WTC11 (cell line): ENCODE results near the gene CTDNEP1. TPM values are rescaled to one million over a fixed set of nuclear protein-coding genes. Genes with fewer than 3 reads are reported as not detected.

ENCODE experiments used
- CBFB ChIP-seq: sonication (generic); formaldehyde crosslinking; IDR thresholded peaks from 2 replicates; pipeline ENCODE4 v1.8.1; 2022; ENCODE audit warnings: mild to moderate bottlenecking, low read depth, missing genetic modification reagents
- EMX1 ChIP-seq: fragments of 250-450 bp; sonication (Bioruptor Pico); IDR thresholded peaks from 2 replicates; pipeline ENCODE4 v1.8.0; 2021; ENCODE audit warnings: mild to moderate bottlenecking
- FOXK1 ChIP-seq: sonication (generic); formaldehyde crosslinking; IDR thresholded peaks from 2 replicates; pipeline ENCODE4 v1.8.0; 2022; ENCODE audit warnings: mild to moderate bottlenecking, moderate library complexity, missing genetic modification reagents
- GRHL2 ChIP-seq: fragments of 250-450 bp; sonication (Bioruptor Pico); IDR thresholded peaks from 2 replicates; pipeline ENCODE4 v1.8.0; 2022; ENCODE audit warnings: mild to moderate bottlenecking, moderate library complexity; ENCODE audit not compliant: insufficient replicate concordance, severe bottlenecking
- IRF2 ChIP-seq: sonication (generic); formaldehyde crosslinking; IDR thresholded peaks from 2 replicates; pipeline ENCODE4 v1.8.0; 2022; ENCODE audit warnings: low read depth, missing genetic modification reagents, borderline replicate concordance
- JUN ChIP-seq: sonication (generic); formaldehyde crosslinking; IDR thresholded peaks from 2 replicates; pipeline ENCODE4 v1.8.0; 2023; ENCODE audit warnings: mild to moderate bottlenecking, missing genetic modification reagents
- NFATC4 ChIP-seq: fragments of 250-450 bp; sonication (Bioruptor Pico); IDR thresholded peaks from 2 replicates; pipeline ENCODE4 v1.9.0; 2021; ENCODE audit warnings: mild to moderate bottlenecking
- SMAD4 ChIP-seq: sonication (generic); formaldehyde crosslinking; IDR thresholded peaks from 2 replicates; pipeline ENCODE4 v1.8.0; 2022; ENCODE audit warnings: mild to moderate bottlenecking, missing genetic modification reagents
- TEAD1 ChIP-seq: sonication (generic); formaldehyde crosslinking; IDR thresholded peaks from 2 replicates; pipeline ENCODE4 v1.8.0; 2022; ENCODE audit warnings: mild to moderate bottlenecking, missing genetic modification reagents
- ZNF138 ChIP-seq: sonication (generic); formaldehyde crosslinking; conservative IDR thresholded peaks from 2 replicates; pipeline ENCODE4 v1.8.1; 2022; ENCODE audit warnings: mild to moderate bottlenecking, moderate library complexity, missing genetic modification reagents
- ZNF232 ChIP-seq: sonication (generic); formaldehyde crosslinking; IDR thresholded peaks from 2 replicates; pipeline ENCODE4 v1.8.0; 2022; ENCODE audit warnings: mild to moderate bottlenecking, missing genetic modification reagents
- ZNF396 ChIP-seq: fragments of 250-450 bp; sonication (Bioruptor Pico); IDR thresholded peaks from 2 replicates; pipeline ENCODE4 v1.8.0; 2021; ENCODE audit warnings: mild to moderate bottlenecking, moderate library complexity, borderline replicate concordance
- total RNA-seq: library from RNA; stranded (reverse); gene quantifications from 3 replicates; pipeline ENCODE4 v1.2.3, GENCODE V29; 2021
- TF ChIP-seq, protein P1 (sequence below): sonication (generic); formaldehyde crosslinking; IDR thresholded peaks from 2 replicates; pipeline ENCODE4 v1.8.1; 2022; ENCODE audit warnings: low read depth, missing genetic modification reagents, borderline replicate concordance
- TF ChIP-seq, protein P2 (sequence below): sonication (generic); formaldehyde crosslinking; IDR thresholded peaks from 2 replicates; pipeline ENCODE4 v1.8.1; 2022; ENCODE audit warnings: low read depth, mild to moderate bottlenecking, moderate library complexity, missing genetic modification reagents, borderline replicate concordance
- TF ChIP-seq, protein P3 (sequence below): sonication (generic); formaldehyde crosslinking; IDR thresholded peaks from 2 replicates; pipeline ENCODE4 v1.8.0; 2023; ENCODE audit warnings: missing genetic modification reagents
- TF ChIP-seq, protein P4 (sequence below): sonication (generic); formaldehyde crosslinking; conservative IDR thresholded peaks from 2 replicates; pipeline ENCODE4 v1.8.1; 2023; ENCODE audit warnings: mild to moderate bottlenecking, low read depth, missing genetic modification reagents, moderate library complexity
- TF ChIP-seq, protein P5 (sequence below): sonication (generic); formaldehyde crosslinking; conservative IDR thresholded peaks from 2 replicates; pipeline ENCODE4 v1.8.1; 2022; ENCODE audit warnings: mild to moderate bottlenecking, missing genetic modification reagents
- TF ChIP-seq, protein P6 (sequence below): fragments of 250-450 bp; sonication (Bioruptor Pico); IDR thresholded peaks from 2 replicates; pipeline ENCODE4 v1.9.0; 2021; ENCODE audit warnings: mild to moderate bottlenecking
- TF ChIP-seq, protein P7 (sequence below): sonication (generic); formaldehyde crosslinking; IDR thresholded peaks from 2 replicates; pipeline ENCODE4 v1.8.1; 2022; ENCODE audit warnings: mild to moderate bottlenecking, moderate library complexity, missing genetic modification reagents
- TF ChIP-seq, protein P8 (sequence below): fragments of 200-600 bp; IDR thresholded peaks from 2 replicates; pipeline ENCODE4 v1.8.0; 2022; ENCODE audit warnings: antibody characterized with exemption
- TF ChIP-seq, protein P9 (sequence below): sonication (generic); formaldehyde crosslinking; IDR thresholded peaks from 2 replicates; pipeline ENCODE4 v1.8.0; 2023; ENCODE audit warnings: missing genetic modification reagents, mild to moderate bottlenecking, borderline replicate concordance

Gene CTDNEP1
- total RNA-seq, 1 experiment from 2014 or later = 127 TPM

DNA sequence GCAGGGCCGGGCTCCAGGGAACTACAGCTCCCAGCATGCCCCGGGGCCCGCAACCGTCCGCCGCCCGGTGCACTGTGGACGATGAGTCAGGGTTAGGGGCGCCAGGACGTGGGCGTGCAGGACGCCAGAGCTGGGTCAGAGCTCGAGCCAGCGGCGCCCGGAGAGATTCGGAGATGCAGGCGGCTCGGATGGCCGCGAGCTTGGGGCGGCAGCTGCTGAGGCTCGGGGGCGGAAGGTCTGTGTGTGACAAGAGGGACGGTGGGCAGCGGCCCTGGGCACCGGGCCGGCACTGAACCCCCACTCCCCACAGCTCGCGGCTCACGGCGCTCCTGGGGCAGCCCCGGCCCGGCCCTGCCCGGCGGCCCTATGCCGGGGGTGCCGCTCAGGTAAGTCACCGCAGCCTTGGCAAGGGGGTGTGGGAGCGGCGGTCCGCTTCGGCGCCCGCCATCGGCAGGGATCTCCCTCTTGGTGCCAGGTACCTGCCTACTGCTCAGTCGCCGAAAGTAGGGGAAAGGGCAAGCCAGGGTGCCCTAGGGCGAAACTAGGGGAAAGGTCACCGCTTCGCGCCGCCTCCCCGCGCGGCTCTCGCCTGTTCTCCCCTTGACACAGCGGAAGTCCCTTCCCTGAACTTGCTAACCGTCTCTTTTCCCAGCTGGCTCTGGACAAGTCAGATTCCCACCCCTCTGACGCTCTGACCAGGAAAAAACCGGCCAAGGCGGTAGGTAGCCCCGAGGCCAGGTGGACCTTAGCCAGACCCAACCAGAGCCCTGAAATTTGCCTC, 31.5 kb downstream of the CTDNEP1 start, which contains the start of the genes ACADVL and DLG4 (continued):
- TF ChIP-seq SMAD4 (no peak), NFATC4 (CRISPR knock-in tag) (peak; percentile 79), FOXK1 (CRISPR knock-in tag) (peak; percentile 70), EMX1 (0 out of 2 replicates have a peak, but pooled peaks have one; percentile 52), IRF2 (CRISPR knock-in tag) (no peak), GRHL2 (CRISPR knock-in tag) (no peak), CBFB (CRISPR knock-in tag) (no peak), ZNF396 (CRISPR knock-in tag) (no peak), ZNF138 (CRISPR knock-in tag) (no peak), ZNF232 (no peak), JUN (CRISPR knock-in tag) (no peak; the same call in 1 of the 2 replicates), TEAD1 (CRISPR knock-in tag) (no peak; the same call in 1 of the 2 replicates)
- TF ChIP-seq, protein P1, sequence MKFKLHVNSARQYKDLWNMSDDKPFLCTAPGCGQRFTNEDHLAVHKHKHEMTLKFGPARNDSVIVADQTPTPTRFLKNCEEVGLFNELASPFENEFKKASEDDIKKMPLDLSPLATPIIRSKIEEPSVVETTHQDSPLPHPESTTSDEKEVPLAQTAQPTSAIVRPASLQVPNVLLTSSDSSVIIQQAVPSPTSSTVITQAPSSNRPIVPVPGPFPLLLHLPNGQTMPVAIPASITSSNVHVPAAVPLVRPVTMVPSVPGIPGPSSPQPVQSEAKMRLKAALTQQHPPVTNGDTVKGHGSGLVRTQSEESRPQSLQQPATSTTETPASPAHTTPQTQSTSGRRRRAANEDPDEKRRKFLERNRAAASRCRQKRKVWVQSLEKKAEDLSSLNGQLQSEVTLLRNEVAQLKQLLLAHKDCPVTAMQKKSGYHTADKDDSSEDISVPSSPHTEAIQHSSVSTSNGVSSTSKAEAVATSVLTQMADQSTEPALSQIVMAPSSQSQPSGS = no peak
- TF ChIP-seq, protein P2, sequence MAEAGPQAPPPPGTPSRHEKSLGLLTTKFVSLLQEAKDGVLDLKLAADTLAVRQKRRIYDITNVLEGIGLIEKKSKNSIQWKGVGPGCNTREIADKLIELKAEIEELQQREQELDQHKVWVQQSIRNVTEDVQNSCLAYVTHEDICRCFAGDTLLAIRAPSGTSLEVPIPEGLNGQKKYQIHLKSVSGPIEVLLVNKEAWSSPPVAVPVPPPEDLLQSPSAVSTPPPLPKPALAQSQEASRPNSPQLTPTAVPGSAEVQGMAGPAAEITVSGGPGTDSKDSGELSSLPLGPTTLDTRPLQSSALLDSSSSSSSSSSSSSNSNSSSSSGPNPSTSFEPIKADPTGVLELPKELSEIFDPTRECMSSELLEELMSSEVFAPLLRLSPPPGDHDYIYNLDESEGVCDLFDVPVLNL (CRISPR knock-in tag) = no peak
- TF ChIP-seq, protein P3, sequence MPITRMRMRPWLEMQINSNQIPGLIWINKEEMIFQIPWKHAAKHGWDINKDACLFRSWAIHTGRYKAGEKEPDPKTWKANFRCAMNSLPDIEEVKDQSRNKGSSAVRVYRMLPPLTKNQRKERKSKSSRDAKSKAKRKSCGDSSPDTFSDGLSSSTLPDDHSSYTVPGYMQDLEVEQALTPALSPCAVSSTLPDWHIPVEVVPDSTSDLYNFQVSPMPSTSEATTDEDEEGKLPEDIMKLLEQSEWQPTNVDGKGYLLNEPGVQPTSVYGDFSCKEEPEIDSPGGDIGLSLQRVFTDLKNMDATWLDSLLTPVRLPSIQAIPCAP (CRISPR knock-in tag) = peak; percentile 74; the same call in 1 of the 2 replicates
- TF ChIP-seq, protein P4, sequence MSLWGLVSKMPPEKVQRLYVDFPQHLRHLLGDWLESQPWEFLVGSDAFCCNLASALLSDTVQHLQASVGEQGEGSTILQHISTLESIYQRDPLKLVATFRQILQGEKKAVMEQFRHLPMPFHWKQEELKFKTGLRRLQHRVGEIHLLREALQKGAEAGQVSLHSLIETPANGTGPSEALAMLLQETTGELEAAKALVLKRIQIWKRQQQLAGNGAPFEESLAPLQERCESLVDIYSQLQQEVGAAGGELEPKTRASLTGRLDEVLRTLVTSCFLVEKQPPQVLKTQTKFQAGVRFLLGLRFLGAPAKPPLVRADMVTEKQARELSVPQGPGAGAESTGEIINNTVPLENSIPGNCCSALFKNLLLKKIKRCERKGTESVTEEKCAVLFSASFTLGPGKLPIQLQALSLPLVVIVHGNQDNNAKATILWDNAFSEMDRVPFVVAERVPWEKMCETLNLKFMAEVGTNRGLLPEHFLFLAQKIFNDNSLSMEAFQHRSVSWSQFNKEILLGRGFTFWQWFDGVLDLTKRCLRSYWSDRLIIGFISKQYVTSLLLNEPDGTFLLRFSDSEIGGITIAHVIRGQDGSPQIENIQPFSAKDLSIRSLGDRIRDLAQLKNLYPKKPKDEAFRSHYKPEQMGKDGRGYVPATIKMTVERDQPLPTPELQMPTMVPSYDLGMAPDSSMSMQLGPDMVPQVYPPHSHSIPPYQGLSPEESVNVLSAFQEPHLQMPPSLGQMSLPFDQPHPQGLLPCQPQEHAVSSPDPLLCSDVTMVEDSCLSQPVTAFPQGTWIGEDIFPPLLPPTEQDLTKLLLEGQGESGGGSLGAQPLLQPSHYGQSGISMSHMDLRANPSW (CRISPR knock-in tag) = no peak
- TF ChIP-seq, protein P5, sequence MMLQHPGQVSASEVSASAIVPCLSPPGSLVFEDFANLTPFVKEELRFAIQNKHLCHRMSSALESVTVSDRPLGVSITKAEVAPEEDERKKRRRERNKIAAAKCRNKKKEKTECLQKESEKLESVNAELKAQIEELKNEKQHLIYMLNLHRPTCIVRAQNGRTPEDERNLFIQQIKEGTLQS (CRISPR knock-in tag) = no peak
- TF ChIP-seq, protein P6, sequence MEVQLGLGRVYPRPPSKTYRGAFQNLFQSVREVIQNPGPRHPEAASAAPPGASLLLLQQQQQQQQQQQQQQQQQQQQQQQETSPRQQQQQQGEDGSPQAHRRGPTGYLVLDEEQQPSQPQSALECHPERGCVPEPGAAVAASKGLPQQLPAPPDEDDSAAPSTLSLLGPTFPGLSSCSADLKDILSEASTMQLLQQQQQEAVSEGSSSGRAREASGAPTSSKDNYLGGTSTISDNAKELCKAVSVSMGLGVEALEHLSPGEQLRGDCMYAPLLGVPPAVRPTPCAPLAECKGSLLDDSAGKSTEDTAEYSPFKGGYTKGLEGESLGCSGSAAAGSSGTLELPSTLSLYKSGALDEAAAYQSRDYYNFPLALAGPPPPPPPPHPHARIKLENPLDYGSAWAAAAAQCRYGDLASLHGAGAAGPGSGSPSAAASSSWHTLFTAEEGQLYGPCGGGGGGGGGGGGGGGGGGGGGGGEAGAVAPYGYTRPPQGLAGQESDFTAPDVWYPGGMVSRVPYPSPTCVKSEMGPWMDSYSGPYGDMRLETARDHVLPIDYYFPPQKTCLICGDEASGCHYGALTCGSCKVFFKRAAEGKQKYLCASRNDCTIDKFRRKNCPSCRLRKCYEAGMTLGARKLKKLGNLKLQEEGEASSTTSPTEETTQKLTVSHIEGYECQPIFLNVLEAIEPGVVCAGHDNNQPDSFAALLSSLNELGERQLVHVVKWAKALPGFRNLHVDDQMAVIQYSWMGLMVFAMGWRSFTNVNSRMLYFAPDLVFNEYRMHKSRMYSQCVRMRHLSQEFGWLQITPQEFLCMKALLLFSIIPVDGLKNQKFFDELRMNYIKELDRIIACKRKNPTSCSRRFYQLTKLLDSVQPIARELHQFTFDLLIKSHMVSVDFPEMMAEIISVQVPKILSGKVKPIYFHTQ (CRISPR knock-in tag) = no peak
- TF ChIP-seq, protein P7, sequence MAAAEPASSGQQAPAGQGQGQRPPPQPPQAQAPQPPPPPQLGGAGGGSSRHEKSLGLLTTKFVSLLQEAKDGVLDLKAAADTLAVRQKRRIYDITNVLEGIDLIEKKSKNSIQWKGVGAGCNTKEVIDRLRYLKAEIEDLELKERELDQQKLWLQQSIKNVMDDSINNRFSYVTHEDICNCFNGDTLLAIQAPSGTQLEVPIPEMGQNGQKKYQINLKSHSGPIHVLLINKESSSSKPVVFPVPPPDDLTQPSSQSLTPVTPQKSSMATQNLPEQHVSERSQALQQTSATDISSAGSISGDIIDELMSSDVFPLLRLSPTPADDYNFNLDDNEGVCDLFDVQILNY (CRISPR knock-in tag) = no peak
- TF ChIP-seq, protein P8, sequence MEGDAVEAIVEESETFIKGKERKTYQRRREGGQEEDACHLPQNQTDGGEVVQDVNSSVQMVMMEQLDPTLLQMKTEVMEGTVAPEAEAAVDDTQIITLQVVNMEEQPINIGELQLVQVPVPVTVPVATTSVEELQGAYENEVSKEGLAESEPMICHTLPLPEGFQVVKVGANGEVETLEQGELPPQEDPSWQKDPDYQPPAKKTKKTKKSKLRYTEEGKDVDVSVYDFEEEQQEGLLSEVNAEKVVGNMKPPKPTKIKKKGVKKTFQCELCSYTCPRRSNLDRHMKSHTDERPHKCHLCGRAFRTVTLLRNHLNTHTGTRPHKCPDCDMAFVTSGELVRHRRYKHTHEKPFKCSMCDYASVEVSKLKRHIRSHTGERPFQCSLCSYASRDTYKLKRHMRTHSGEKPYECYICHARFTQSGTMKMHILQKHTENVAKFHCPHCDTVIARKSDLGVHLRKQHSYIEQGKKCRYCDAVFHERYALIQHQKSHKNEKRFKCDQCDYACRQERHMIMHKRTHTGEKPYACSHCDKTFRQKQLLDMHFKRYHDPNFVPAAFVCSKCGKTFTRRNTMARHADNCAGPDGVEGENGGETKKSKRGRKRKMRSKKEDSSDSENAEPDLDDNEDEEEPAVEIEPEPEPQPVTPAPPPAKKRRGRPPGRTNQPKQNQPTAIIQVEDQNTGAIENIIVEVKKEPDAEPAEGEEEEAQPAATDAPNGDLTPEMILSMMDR = no peak
- TF ChIP-seq, protein P9, sequence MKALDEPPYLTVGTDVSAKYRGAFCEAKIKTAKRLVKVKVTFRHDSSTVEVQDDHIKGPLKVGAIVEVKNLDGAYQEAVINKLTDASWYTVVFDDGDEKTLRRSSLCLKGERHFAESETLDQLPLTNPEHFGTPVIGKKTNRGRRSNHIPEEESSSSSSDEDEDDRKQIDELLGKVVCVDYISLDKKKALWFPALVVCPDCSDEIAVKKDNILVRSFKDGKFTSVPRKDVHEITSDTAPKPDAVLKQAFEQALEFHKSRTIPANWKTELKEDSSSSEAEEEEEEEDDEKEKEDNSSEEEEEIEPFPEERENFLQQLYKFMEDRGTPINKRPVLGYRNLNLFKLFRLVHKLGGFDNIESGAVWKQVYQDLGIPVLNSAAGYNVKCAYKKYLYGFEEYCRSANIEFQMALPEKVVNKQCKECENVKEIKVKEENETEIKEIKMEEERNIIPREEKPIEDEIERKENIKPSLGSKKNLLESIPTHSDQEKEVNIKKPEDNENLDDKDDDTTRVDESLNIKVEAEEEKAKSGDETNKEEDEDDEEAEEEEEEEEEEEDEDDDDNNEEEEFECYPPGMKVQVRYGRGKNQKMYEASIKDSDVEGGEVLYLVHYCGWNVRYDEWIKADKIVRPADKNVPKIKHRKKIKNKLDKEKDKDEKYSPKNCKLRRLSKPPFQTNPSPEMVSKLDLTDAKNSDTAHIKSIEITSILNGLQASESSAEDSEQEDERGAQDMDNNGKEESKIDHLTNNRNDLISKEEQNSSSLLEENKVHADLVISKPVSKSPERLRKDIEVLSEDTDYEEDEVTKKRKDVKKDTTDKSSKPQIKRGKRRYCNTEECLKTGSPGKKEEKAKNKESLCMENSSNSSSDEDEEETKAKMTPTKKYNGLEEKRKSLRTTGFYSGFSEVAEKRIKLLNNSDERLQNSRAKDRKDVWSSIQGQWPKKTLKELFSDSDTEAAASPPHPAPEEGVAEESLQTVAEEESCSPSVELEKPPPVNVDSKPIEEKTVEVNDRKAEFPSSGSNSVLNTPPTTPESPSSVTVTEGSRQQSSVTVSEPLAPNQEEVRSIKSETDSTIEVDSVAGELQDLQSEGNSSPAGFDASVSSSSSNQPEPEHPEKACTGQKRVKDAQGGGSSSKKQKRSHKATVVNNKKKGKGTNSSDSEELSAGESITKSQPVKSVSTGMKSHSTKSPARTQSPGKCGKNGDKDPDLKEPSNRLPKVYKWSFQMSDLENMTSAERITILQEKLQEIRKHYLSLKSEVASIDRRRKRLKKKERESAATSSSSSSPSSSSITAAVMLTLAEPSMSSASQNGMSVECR (CRISPR knock-in tag) = peak; percentile 41; the same call in 1 of the 2 replicates
